A549 (cell line): ENCODE results near the gene ORC4. TPM values are rescaled to one million over a fixed set of nuclear protein-coding genes. Genes with fewer than 3 reads are reported as not detected.

Experiments
- ATAC-seq, 2 experiments: fragments of 200-7000 bp in 1 of 2; fragments of >200 bp in 1 of 2; cut with Nextera tagmentation in 1 of 2; cut with Tn5 transposase in 1 of 2; 3 replicates each; pipeline versions ENCODE4 v1.8.0 to v1.9.1; 2018 to 2020; ENCODE audit warnings: mild to moderate bottlenecking in 1 of 2, moderate library complexity in 1 of 2
- CTCF ChIA-PET: fragments of 300-600 bp; sonication (Branson Sonifier 250); formaldehyde crosslinking; extraction: SDS; loops from one replicate; lab custom pipeline; 2021; ENCODE audit warnings: antibody characterized with exemption, inconsistent platforms; lab: Yijun Ruan, JAX
- POLR2A ChIA-PET: fragments of 350-600 bp; formaldehyde crosslinking; extraction: SDS; loops from one replicate; lab custom pipeline; 2021; ENCODE audit warnings: antibody characterized with exemption, inconsistent platforms; lab: Yijun Ruan, JAX
- DNase-seq, 2 experiments: peaks; one replicate each; pipeline versions ENCODE4 v3.0.0 to v3.0.0-alpha.2; 2011 to 2016; ENCODE audit warnings: low read depth in 1 of 2, low spot score in 1 of 2
- FAIRE-seq: peaks from 2 replicates; lab custom pipeline; 2011; peaks lifted over from hg19 to GRCh38; lab: Jason Lieb, UNC
- H3K27ac ChIP-seq, 2 experiments: fragments of >200 bp; sonication (Bioruptor Twin); formaldehyde crosslinking; 3 replicates each; pipeline ENCODE4 v1.5.1; 2016 to 2017
- H3K4me1 ChIP-seq: fragments of >200 bp; sonication (Bioruptor Twin); formaldehyde crosslinking; 3 replicates; pipeline ENCODE4 v1.6.1; 2016
- H3K4me2 ChIP-seq: fragments of >200 bp; sonication (Bioruptor Twin); formaldehyde crosslinking; 3 replicates; pipeline ENCODE4 v1.6.1; 2016
- H3K4me3 ChIP-seq: fragments of >200 bp; sonication (Bioruptor Twin); formaldehyde crosslinking; 3 replicates; pipeline ENCODE4 v1.5.1; 2016
- H3K9me3 ChIP-seq: fragments of >200 bp; sonication (Bioruptor Twin); formaldehyde crosslinking; 3 replicates; pipeline ENCODE4 v1.6.1; 2016
- CBX2 ChIP-seq: fragments of 200-600 bp; sonication (generic); IDR thresholded peaks from 2 replicates; pipeline ENCODE4 v1.6.1; 2016; ENCODE audit warnings: low read depth, mild to moderate bottlenecking, borderline replicate concordance
- CHD2 ChIP-seq: fragments of 150-350 bp; IDR thresholded peaks from 2 replicates; pipeline ENCODE4 v1.6.1; 2014; ENCODE audit warnings: low read length; ENCODE audit not compliant: partially characterized antibody
- CHD4 ChIP-seq: fragments of 200-600 bp; sonication (generic); IDR thresholded peaks from 2 replicates; pipeline ENCODE4 v1.6.1; 2016; ENCODE audit warnings: antibody characterized with exemption, mild to moderate bottlenecking, borderline replicate concordance
- HEYL ChIP-seq: fragments of 250-450 bp; sonication (Bioruptor Pico); IDR thresholded peaks from 2 replicates; pipeline ENCODE4 v1.8.0; 2021; ENCODE audit warnings: mild to moderate bottlenecking, moderate library complexity
- HOXB13 ChIP-seq: fragments of 250-450 bp; sonication (Bioruptor Pico); IDR thresholded peaks from 2 replicates; pipeline ENCODE4 v1.5.0; 2020; ENCODE audit warnings: low read depth, mild to moderate bottlenecking, moderate library complexity
- HOXB5 ChIP-seq: fragments of 250-450 bp; sonication (Bioruptor Pico); IDR thresholded peaks from 2 replicates; pipeline ENCODE4 v1.5.0; 2020; ENCODE audit warnings: mild to moderate bottlenecking, moderate library complexity
- JUNB ChIP-seq: fragments of >200 bp; sonication (Bioruptor Twin); formaldehyde crosslinking; IDR thresholded peaks from 2 replicates; pipeline ENCODE4 v1.6.1; 2016
- MYC ChIP-seq: IDR thresholded peaks from 2 replicates; pipeline ENCODE4 v1.6.1; 2012; ENCODE audit warnings: mild to moderate bottlenecking, inconsistent platforms, low read length, improper control_type of control experiment, borderline replicate concordance
- NPAS2 ChIP-seq: fragments of 250-450 bp; sonication (Bioruptor Pico); IDR thresholded peaks from 2 replicates; pipeline ENCODE4 v1.8.0; 2022; ENCODE audit warnings: mild to moderate bottlenecking, moderate library complexity, borderline replicate concordance
- PHF8 ChIP-seq: fragments of 200-600 bp; sonication (generic); IDR thresholded peaks from 2 replicates; pipeline ENCODE4 v1.6.1; 2016; ENCODE audit warnings: low read depth, mild to moderate bottlenecking, antibody characterized with exemption, moderate library complexity, borderline replicate concordance
- POLR2AphosphoS2 ChIP-seq: conservative IDR thresholded peaks from 2 replicates; pipeline ENCODE4 v1.6.1; 2012; ENCODE audit warnings: low read length, improper control_type of control experiment, inconsistent platforms
- SMC3 ChIP-seq: fragments of >200 bp; sonication (Bioruptor Twin); formaldehyde crosslinking; IDR thresholded peaks from 3 replicates; pipeline ENCODE4 v1.6.1; 2018; ENCODE audit warnings: inconsistent platforms
- ZNF302 ChIP-seq: fragments of 250-450 bp; sonication (Bioruptor Pico); IDR thresholded peaks from 2 replicates; pipeline ENCODE4 v1.9.0; 2021; ENCODE audit warnings: inconsistent platforms, mild to moderate bottlenecking, moderate library complexity
- WGBS: methylation state at CpG from one replicate; pipeline ENCODE4 v1.1.6; 2017; ENCODE audit errors: missing lambda C conversion rate; 5-methylcytosine and 5-hydroxymethylcytosine counted together
- polyA plus RNA-seq, 4 experiments: library from polyadenylated mRNA; depleted of rRNA in 3 of 4; stranded (reverse); fragments of >200 nt; fragmentation: RNase III in 1 of 4; extraction: RNeasy Plus Mini Kit Qiagen cat#74134 plus additional on column Dnase treatment in 1 of 4; gene quantifications; 2 replicates in 3 of 4; 3 replicates in 1 of 4; pipeline ENCODE4 v1.2.3, GENCODE V29; 2011 to 2017
- TF ChIP-seq, protein P1 (sequence below): fragments of 250-450 bp; sonication (Bioruptor Pico); IDR thresholded peaks from 2 replicates; pipeline ENCODE4 v1.5.0; 2021; ENCODE audit warnings: mild to moderate bottlenecking, moderate library complexity, borderline replicate concordance
- TF ChIP-seq, protein P2 (sequence below): fragments of 200-600 bp; sonication (generic); IDR thresholded peaks from 2 replicates; pipeline ENCODE4 v1.6.1; 2016; ENCODE audit warnings: antibody characterized with exemption, mild to moderate bottlenecking, moderate library complexity
- TF ChIP-seq, protein P3 (sequence below): fragments of 150-350 bp; IDR thresholded peaks from 2 replicates; pipeline ENCODE4 v1.6.1; 2014; ENCODE audit warnings: low read depth, mild to moderate bottlenecking, low read length
- TF ChIP-seq, protein P4 (sequence below): IDR thresholded peaks from 2 replicates; pipeline ENCODE4 v1.6.1; 2012; ENCODE audit warnings: low read depth, borderline replicate concordance

Gene ORC4
- polyA plus RNA-seq, 2 of the 4 experiments (the other 2 are of a cell fraction), result 38.5 to 99.1 TPM

DNA sequence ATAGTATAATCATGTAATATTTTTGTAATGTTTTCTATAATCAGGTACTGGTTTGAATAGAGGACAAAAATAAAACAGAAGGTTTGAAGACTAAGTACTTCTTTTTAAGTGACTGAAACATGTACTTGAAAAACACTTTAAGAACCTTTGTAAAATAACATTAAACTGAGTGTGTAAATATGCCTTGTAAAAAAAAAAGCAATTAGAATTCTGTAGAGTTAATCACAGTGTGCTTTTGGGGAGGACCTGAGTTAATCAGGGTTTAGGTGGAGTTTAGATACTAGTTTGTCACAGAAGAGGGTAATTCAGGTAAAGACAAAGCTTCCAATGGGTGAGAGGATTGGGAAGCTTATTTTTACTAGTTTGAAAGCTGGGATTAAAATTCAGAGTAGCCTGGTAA, 10.6 kb upstream of the ORC4 start:
- Histone ChIP-seq H3K4me2 (no peak overlapping the region), H3K4me1 (peaks cover 12% of the 10 kb centered on the region), H3K27ac (no peak overlapping the region), H3K4me3 (no peak overlapping the region), H3K9me3 (no peaks in the 10 kb centered on the region)
- ChIA-PET POLR2A (interaction anchor here (0.7 kb wide), 1 partner anchor 22 kb away, joined by 3 read pairs; no protein-coding TSS in a partner anchor), CTCF (no interaction called here)
- no peak for FAIRE-seq
- TF ChIP-seq, protein P1, sequence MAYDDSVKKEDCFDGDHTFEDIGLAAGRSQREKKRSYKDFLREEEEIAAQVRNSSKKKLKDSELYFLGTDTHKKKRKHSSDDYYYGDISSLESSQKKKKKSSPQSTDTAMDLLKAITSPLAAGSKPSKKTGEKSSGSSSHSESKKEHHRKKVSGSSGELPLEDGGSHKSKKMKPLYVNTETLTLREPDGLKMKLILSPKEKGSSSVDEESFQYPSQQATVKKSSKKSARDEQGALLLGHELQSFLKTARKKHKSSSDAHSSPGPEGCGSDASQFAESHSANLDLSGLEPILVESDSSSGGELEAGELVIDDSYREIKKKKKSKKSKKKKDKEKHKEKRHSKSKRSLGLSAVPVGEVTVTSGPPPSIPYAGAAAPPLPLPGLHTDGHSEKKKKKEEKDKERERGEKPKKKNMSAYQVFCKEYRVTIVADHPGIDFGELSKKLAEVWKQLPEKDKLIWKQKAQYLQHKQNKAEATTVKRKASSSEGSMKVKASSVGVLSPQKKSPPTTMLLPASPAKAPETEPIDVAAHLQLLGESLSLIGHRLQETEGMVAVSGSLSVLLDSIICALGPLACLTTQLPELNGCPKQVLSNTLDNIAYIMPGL (CRISPR knock-in tag), result no peak
- TF ChIP-seq, protein P2, sequence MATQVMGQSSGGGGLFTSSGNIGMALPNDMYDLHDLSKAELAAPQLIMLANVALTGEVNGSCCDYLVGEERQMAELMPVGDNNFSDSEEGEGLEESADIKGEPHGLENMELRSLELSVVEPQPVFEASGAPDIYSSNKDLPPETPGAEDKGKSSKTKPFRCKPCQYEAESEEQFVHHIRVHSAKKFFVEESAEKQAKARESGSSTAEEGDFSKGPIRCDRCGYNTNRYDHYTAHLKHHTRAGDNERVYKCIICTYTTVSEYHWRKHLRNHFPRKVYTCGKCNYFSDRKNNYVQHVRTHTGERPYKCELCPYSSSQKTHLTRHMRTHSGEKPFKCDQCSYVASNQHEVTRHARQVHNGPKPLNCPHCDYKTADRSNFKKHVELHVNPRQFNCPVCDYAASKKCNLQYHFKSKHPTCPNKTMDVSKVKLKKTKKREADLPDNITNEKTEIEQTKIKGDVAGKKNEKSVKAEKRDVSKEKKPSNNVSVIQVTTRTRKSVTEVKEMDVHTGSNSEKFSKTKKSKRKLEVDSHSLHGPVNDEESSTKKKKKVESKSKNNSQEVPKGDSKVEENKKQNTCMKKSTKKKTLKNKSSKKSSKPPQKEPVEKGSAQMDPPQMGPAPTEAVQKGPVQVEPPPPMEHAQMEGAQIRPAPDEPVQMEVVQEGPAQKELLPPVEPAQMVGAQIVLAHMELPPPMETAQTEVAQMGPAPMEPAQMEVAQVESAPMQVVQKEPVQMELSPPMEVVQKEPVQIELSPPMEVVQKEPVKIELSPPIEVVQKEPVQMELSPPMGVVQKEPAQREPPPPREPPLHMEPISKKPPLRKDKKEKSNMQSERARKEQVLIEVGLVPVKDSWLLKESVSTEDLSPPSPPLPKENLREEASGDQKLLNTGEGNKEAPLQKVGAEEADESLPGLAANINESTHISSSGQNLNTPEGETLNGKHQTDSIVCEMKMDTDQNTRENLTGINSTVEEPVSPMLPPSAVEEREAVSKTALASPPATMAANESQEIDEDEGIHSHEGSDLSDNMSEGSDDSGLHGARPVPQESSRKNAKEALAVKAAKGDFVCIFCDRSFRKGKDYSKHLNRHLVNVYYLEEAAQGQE, result no peak
- TF ChIP-seq PHF8 (no peak), HOXB5 (no peak), HEYL (CRISPR knock-in tag) (no peak), CHD4 (no peak), CBX2 (no peak), JUNB (no peak), MYC (no peak)
- TF ChIP-seq, protein P3, sequence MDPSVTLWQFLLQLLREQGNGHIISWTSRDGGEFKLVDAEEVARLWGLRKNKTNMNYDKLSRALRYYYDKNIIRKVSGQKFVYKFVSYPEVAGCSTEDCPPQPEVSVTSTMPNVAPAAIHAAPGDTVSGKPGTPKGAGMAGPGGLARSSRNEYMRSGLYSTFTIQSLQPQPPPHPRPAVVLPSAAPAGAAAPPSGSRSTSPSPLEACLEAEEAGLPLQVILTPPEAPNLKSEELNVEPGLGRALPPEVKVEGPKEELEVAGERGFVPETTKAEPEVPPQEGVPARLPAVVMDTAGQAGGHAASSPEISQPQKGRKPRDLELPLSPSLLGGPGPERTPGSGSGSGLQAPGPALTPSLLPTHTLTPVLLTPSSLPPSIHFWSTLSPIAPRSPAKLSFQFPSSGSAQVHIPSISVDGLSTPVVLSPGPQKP, result no peak
- no peak for ATAC-seq
- no peak for DNase-seq

DNA sequence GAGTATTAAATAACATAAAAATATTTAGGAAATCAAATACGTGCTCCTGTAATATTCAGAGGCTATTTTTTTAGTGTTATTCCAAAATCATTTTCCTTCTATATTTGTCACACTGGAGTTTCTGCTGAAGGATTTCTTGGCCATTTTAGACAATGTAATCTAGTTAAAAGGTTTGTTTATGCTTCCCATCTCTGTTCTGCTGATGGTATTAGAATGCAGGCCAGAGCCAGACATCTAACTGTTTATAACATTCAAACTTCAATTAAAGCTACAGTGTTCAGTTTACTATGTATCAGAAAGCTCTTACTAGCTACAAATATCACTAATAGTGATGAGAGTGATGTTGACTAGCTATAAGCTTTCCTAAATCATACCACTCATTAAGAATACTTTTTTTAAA, 8.2 kb upstream of the ORC4 start:
- no peak for ATAC-seq
- ChIA-PET POLR2A (interaction anchor here (2.5 kb wide), 1 partner anchor 8 kb away, joined by 16 read pairs; the partner anchor contains the start of genes MBD5 and ORC4), CTCF (no interaction called here)
- Histone ChIP-seq H3K4me3 (no peak overlapping the region), H3K4me2 (no peak overlapping the region), H3K9me3 (no peaks in the 10 kb centered on the region), H3K27ac (no peak overlapping the region), H3K4me1 (peaks cover 18% of the 10 kb centered on the region)
- FAIRE-seq, result no peak
- TF ChIP-seq POLR2AphosphoS2 (no peak), SMC3 (no peak), CHD2 (no peak), ZNF302 (CRISPR knock-in tag) (no peak), HEYL (CRISPR knock-in tag) (no peak), NPAS2 (CRISPR knock-in tag) (no peak), CBX2 (no peak), HOXB13 (CRISPR knock-in tag) (no peak), MYC (no peak)
- TF ChIP-seq, protein P1 (CRISPR knock-in tag), result no peak
- TF ChIP-seq, protein P2, result no peak
- TF ChIP-seq, protein P4, sequence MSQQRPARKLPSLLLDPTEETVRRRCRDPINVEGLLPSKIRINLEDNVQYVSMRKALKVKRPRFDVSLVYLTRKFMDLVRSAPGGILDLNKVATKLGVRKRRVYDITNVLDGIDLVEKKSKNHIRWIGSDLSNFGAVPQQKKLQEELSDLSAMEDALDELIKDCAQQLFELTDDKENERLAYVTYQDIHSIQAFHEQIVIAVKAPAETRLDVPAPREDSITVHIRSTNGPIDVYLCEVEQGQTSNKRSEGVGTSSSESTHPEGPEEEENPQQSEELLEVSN, result no peak
- WGBS, result 90% methylated on average over 1 of the region's 1 CpG
- no peak for DNase-seq
